Measurements from ENCODE around the gene ITK.

ITK gene

DNA sequence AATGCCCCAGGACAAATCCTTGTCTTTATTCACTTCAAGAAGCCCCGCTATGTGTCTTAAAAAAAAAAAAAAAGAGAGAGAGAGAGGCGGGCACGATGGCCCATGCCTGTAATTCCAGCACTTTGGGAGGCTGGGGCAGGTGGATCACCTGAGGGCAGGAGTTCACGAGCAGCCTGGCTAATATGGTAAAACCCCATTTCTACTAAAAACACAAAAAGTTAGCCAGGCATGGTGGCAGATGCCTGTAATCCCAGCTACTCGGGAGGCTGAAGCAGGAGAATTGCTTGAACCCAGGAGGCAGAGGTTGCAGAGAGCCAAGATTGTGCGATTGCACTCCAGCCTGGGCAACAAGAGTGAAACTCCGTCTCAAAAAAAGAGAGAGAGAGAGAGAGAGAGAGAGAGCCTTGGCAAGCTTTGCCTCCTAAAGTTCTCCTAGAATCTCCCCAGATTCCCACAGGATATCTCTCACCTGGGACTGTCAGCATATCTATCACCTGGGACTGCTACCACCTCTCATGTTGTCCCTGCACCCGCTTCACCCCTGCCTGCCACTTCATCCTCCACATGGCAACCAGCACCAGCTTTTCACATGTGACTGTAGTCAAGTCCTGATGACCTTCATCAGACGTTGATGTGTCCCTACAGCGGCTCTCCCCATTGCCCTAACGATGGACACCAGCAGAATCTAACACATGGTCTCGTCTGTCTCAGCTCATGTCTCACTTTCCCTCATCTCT lies 5.8 kb downstream of the ITK start:
- no peak overlapping the region for H2AK5ac ChIP-seq (ENCODE audit: low read length)
- H3K56ac ChIP-seq (ENCODE audit: low read length): no peak overlapping the region
- no peaks in the 10 kb centered on the region for H3K4me1 ChIP-seq (ENCODE audit: control insufficient read depth, low read depth, low read length)
- no peak overlapping the region for H4K5ac ChIP-seq (ENCODE audit: low read length)
- H3K23ac ChIP-seq (ENCODE audit: low read length): no peak overlapping the region
- no peak overlapping the region for H4K8ac ChIP-seq (ENCODE audit: low read depth, low read length)
- no peak overlapping the region for H3K27ac ChIP-seq (ENCODE audit: low read depth, low read length)
- H3K36me3 ChIP-seq (ENCODE audit: control insufficient read depth, insufficient read depth, low read length): no peaks in the 10 kb centered on the region
- no peak for DNase-seq
- no peaks in the 10 kb centered on the region for H3K79me2 ChIP-seq (ENCODE audit: control insufficient read depth, insufficient read depth, low read length)
- H3K18ac ChIP-seq (ENCODE audit: low read length): no peak overlapping the region
- no peak overlapping the region for H2BK15ac ChIP-seq (replicated peaks; ENCODE audit: low read depth)
- no peak overlapping the region for H2BK120ac ChIP-seq (ENCODE audit: low read depth, low read length)
- no peaks in the 10 kb centered on the region for H3K27me3 ChIP-seq (ENCODE audit: insufficient read depth, low read length, poor library complexity)
- H2BK5ac ChIP-seq (ENCODE audit: low read length): no peak overlapping the region
- no CpG with 5 or more reads among the region's 12 CpGs for WGBS (ENCODE audit: extremely low coverage, insufficient coverage, low lambda C conversion rate)
- H3K4ac ChIP-seq (ENCODE audit: low read depth, low read length): no peak overlapping the region
- H3K4me2 ChIP-seq (ENCODE audit: low read length): no peak overlapping the region
- H3K4me3 ChIP-seq (ENCODE audit: low read length): no peak overlapping the region
- H3K79me1 ChIP-seq (ENCODE audit: low read length): no peaks in the 10 kb centered on the region
- no peak overlapping the region for H3K9ac ChIP-seq (ENCODE audit: low read length)

GRCh38 chr5:157187046-157187754 lies 6.6 kb downstream of the ITK start:
- Histone ChIP-seq H3K4me1 (ENCODE audit: control insufficient read depth, low read depth, low read length) (no peaks in the 10 kb centered on the region), H2BK120ac (ENCODE audit: low read depth, low read length) (no peak overlapping the region), H3K56ac (ENCODE audit: low read length) (no peak overlapping the region), H4K5ac (ENCODE audit: low read length) (no peak overlapping the region), H3K36me3 (ENCODE audit: control insufficient read depth, insufficient read depth, low read length) (no peaks in the 10 kb centered on the region), H3K9ac (ENCODE audit: low read length) (no peak overlapping the region), H3K27ac (ENCODE audit: low read depth, low read length) (no peak overlapping the region), H3K79me2 (ENCODE audit: control insufficient read depth, insufficient read depth, low read length) (no peaks in the 10 kb centered on the region), H4K8ac (ENCODE audit: low read depth, low read length) (no peak overlapping the region), H3K23ac (ENCODE audit: low read length) (no peak overlapping the region), H2BK5ac (ENCODE audit: low read length) (no peak overlapping the region), H2BK15ac (replicated peaks; ENCODE audit: low read depth) (no peak overlapping the region), H3K79me1 (ENCODE audit: low read length) (no peaks in the 10 kb centered on the region), H3K4me3 (ENCODE audit: low read length) (no peak overlapping the region), H2AK5ac (ENCODE audit: low read length) (no peak overlapping the region), H3K4ac (ENCODE audit: low read depth, low read length) (no peak overlapping the region), H3K27me3 (ENCODE audit: insufficient read depth, low read length, poor library complexity) (no peaks in the 10 kb centered on the region), H3K4me2 (ENCODE audit: low read length) (no peak overlapping the region), H3K18ac (ENCODE audit: low read length) (no peak overlapping the region)
- DNase-seq: no peak
- no CpG with 5 or more reads among the region's 5 CpGs for WGBS (ENCODE audit: extremely low coverage, insufficient coverage, low lambda C conversion rate)

GRCh38 chr5:157188270-157188669 lies 7.6 kb downstream of the ITK start:
- Histone ChIP-seq H2BK15ac (replicated peaks; ENCODE audit: low read depth) (no peak overlapping the region), H3K56ac (ENCODE audit: low read length) (no peak overlapping the region), H3K36me3 (ENCODE audit: control insufficient read depth, insufficient read depth, low read length) (no peaks in the 10 kb centered on the region), H3K9ac (ENCODE audit: low read length) (no peak overlapping the region), H3K4me3 (ENCODE audit: low read length) (no peak overlapping the region), H4K5ac (ENCODE audit: low read length) (no peak overlapping the region), H3K23ac (ENCODE audit: low read length) (no peak overlapping the region), H2AK5ac (ENCODE audit: low read length) (no peak overlapping the region), H4K8ac (ENCODE audit: low read depth, low read length) (no peak overlapping the region), H2BK5ac (ENCODE audit: low read length) (no peak overlapping the region), H3K18ac (ENCODE audit: low read length) (no peak overlapping the region), H3K27ac (ENCODE audit: low read depth, low read length) (no peak overlapping the region), H3K79me1 (ENCODE audit: low read length) (no peaks in the 10 kb centered on the region), H3K4ac (ENCODE audit: low read depth, low read length) (no peak overlapping the region), H3K4me2 (ENCODE audit: low read length) (no peak overlapping the region), H3K79me2 (ENCODE audit: control insufficient read depth, insufficient read depth, low read length) (no peaks in the 10 kb centered on the region), H3K4me1 (ENCODE audit: control insufficient read depth, low read depth, low read length) (no peaks in the 10 kb centered on the region), H3K27me3 (ENCODE audit: insufficient read depth, low read length, poor library complexity) (no peaks in the 10 kb centered on the region), H2BK120ac (ENCODE audit: low read depth, low read length) (no peak overlapping the region)
- DNase-seq: no peak

DNA sequence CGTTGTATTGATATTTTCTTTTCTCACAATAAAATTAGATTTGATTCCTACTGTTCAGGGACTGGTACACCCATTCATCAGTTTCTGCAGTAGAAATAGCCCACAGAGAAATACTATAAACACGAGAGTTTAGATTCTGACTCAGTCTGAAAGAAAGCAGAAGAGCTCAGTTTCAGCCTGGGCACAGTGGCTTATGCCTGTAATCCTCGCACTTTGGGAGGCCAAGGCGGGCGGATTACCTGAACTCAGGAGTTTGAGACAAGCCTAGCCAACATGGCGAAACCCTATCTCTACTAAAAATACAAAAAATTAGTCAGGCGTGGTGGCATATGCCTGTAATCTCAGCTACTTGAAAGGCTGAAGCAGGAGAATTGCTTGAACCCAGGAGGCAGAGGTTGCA lies 8.6 kb downstream of the ITK start:
- no peak overlapping the region for H3K56ac ChIP-seq (ENCODE audit: low read length)
- no peaks in the 10 kb centered on the region for H3K79me2 ChIP-seq (ENCODE audit: control insufficient read depth, insufficient read depth, low read length)
- no peak overlapping the region for H2BK5ac ChIP-seq (ENCODE audit: low read length)
- DNase-seq: no peak
- H2BK120ac ChIP-seq (ENCODE audit: low read depth, low read length): no peak overlapping the region
- no peak overlapping the region for H3K23ac ChIP-seq (ENCODE audit: low read length)
- H3K9ac ChIP-seq (ENCODE audit: low read length): no peak overlapping the region
- H4K5ac ChIP-seq (ENCODE audit: low read length): no peak overlapping the region
- H2BK15ac ChIP-seq (replicated peaks; ENCODE audit: low read depth): no peak overlapping the region
- H3K18ac ChIP-seq (ENCODE audit: low read length): no peak overlapping the region
- H3K79me1 ChIP-seq (ENCODE audit: low read length): no peaks in the 10 kb centered on the region
- H3K36me3 ChIP-seq (ENCODE audit: control insufficient read depth, insufficient read depth, low read length): no peaks in the 10 kb centered on the region
- no peak overlapping the region for H4K8ac ChIP-seq (ENCODE audit: low read depth, low read length)
- H3K27ac ChIP-seq (ENCODE audit: low read depth, low read length): no peak overlapping the region
- no peak overlapping the region for H3K4me3 ChIP-seq (ENCODE audit: low read length)
- no peaks in the 10 kb centered on the region for H3K27me3 ChIP-seq (ENCODE audit: insufficient read depth, low read length, poor library complexity)
- no CpG with 5 or more reads among the region's 7 CpGs for whole genome bisulfite sequencing (ENCODE audit: extremely low coverage, insufficient coverage, low lambda C conversion rate)
- no peak overlapping the region for H3K4me2 ChIP-seq (ENCODE audit: low read length)
- no peak overlapping the region for H2AK5ac ChIP-seq (ENCODE audit: low read length)
- H3K4ac ChIP-seq (ENCODE audit: low read depth, low read length): no peak overlapping the region
- no peaks in the 10 kb centered on the region for H3K4me1 ChIP-seq (ENCODE audit: control insufficient read depth, low read depth, low read length)

GRCh38 chr5:157193699-157194424 lies 13.2 kb downstream of the ITK start:
- no peak overlapping the region for H2BK5ac ChIP-seq (ENCODE audit: low read length)
- H3K27ac ChIP-seq (ENCODE audit: low read depth, low read length): no peak overlapping the region
- H3K23ac ChIP-seq (ENCODE audit: low read length): no peak overlapping the region
- DNase-seq: no peak
- no peaks in the 10 kb centered on the region for H3K27me3 ChIP-seq (ENCODE audit: insufficient read depth, low read length, poor library complexity)
- no peak overlapping the region for H3K56ac ChIP-seq (ENCODE audit: low read length)
- no peak overlapping the region for H2AK5ac ChIP-seq (ENCODE audit: low read length)
- no peak overlapping the region for H3K4me2 ChIP-seq (ENCODE audit: low read length)
- no peak overlapping the region for H3K9ac ChIP-seq (ENCODE audit: low read length)
- H3K79me2 ChIP-seq (ENCODE audit: control insufficient read depth, insufficient read depth, low read length): no peaks in the 10 kb centered on the region
- no peaks in the 10 kb centered on the region for H3K4me1 ChIP-seq (ENCODE audit: control insufficient read depth, low read depth, low read length)
- H4K8ac ChIP-seq (ENCODE audit: low read depth, low read length): no peak overlapping the region
- no peaks in the 10 kb centered on the region for H3K79me1 ChIP-seq (ENCODE audit: low read length)
- H4K5ac ChIP-seq (ENCODE audit: low read length): no peak overlapping the region
- WGBS (ENCODE audit: extremely low coverage, insufficient coverage, low lambda C conversion rate): no CpG with 5 or more reads among the region's 10 CpGs
- no peak overlapping the region for H2BK120ac ChIP-seq (ENCODE audit: low read depth, low read length)
- H3K36me3 ChIP-seq (ENCODE audit: control insufficient read depth, insufficient read depth, low read length): no peaks in the 10 kb centered on the region
- no peak overlapping the region for H3K4ac ChIP-seq (ENCODE audit: low read depth, low read length)
- no peak overlapping the region for H3K4me3 ChIP-seq (ENCODE audit: low read length)
- no peak overlapping the region for H2BK15ac ChIP-seq (replicated peaks; ENCODE audit: low read depth)
- no peak overlapping the region for H3K18ac ChIP-seq (ENCODE audit: low read length)

Measured in mesendoderm (in vitro differentiated cells).